T-helper 1 cell treated with Interleukin-12 subunit alpha and Interleukin-12 subunit beta and Interleukin-4 antibody, amounts not matched to agents 30 ng/mL and 1 ng/mL, for 36 hours (primary cell): ENCODE data around the gene TNFRSF13B. TPM values are rescaled to one million over a fixed set of nuclear protein-coding genes. Genes with fewer than 3 reads are reported as not detected.

Source experiments
- total RNA-seq: library from RNA; stranded (reverse); gene quantifications from 2 replicates; pipeline ENCODE4 v1.2.3, GENCODE V29; 2022

TNFRSF13B gene
- total RNA-seq, 1 donor from 2014 or later: not detected

Other genes with a start within 250 kb of the TNFRSF13B start
- gene MPRIP, start 70.3 kb upstream of the TNFRSF13B start, total RNA-seq: 212 and 219 TPM in 2 replicates
- 9.2 and 9.8 TPM in 2 replicates for gene PLD6, start 234.2 kb upstream of the TNFRSF13B start, total RNA-seq